MCF 10A (cell line): ENCODE measurements around the gene KCNIP1. TPM values are rescaled to one million over a fixed set of nuclear protein-coding genes. Genes with fewer than 3 reads are reported as not detected.

Source experiments
- BruUV-seq: library from RNA; stranded (reverse); fragments of 400-500 nt; replicated peaks from 2 replicates; lab custom pipeline; 2021; lab: Mats Ljungman, UMichigan
- CTCF ChIA-PET: fragments of 300-600 bp; sonication (Branson Sonifier 250); formaldehyde crosslinking; extraction: SDS; loops from one replicate; lab custom pipeline; 2021; ENCODE audit warnings: antibody characterized with exemption, inconsistent platforms; lab: Yijun Ruan, JAX
- POLR2A ChIA-PET: fragments of 300-600, 350-650 bp; sonication (Branson Sonifier 250); formaldehyde crosslinking; extraction: SDS; loops from one replicate; lab custom pipeline; 2020; ENCODE audit warnings: antibody characterized with exemption, inconsistent platforms; lab: Yijun Ruan, JAX
- DNase-seq: peaks from one replicate; pipeline ENCODE4 v3.0.0-alpha.2; 2018; ENCODE audit not compliant: unreplicated experiment
- H3K27ac Mint-ChIP-seq: one replicate; pipeline ENCODE4 v1.8.0; 2022; ENCODE audit warnings: mild to moderate bottlenecking, low read depth, mixed read lengths; ENCODE audit not compliant: unreplicated experiment
- H3K27me3 Mint-ChIP-seq: one replicate; pipeline ENCODE4 v1.8.0; 2022; ENCODE audit warnings: mixed read lengths; ENCODE audit not compliant: insufficient read depth, unreplicated experiment
- H3K36me3 Mint-ChIP-seq: one replicate; pipeline ENCODE4 v1.8.0; 2022; ENCODE audit warnings: mild to moderate bottlenecking, moderate library complexity, mixed read lengths; ENCODE audit not compliant: insufficient read depth, unreplicated experiment
- H3K4me1 Mint-ChIP-seq: one replicate; pipeline ENCODE4 v1.8.0; 2022; ENCODE audit warnings: mixed read lengths; ENCODE audit not compliant: insufficient read depth, unreplicated experiment
- H3K4me3 Mint-ChIP-seq: one replicate; pipeline ENCODE4 v1.8.0; 2022; ENCODE audit warnings: mild to moderate bottlenecking, moderate library complexity, mixed read lengths; ENCODE audit not compliant: unreplicated experiment
- H3K9me3 Mint-ChIP-seq: one replicate; pipeline ENCODE4 v1.8.0; 2022; ENCODE audit warnings: mixed read lengths; ENCODE audit not compliant: unreplicated experiment
- intact Hi-C: fragments of 100-400 bp; cut with micrococcal nuclease; formaldehyde crosslinking; loops from 2 replicates; pipeline ENCODE4 v1.14.1; 2022
- total RNA-seq: library from RNA; stranded (reverse); gene quantifications from 2 replicates; pipeline ENCODE4 v1.2.3, GENCODE V29; 2022
- TF ChIP-seq, protein P1 (sequence below): fragments of 200-600 bp; IDR thresholded peaks from one replicate; pipeline ENCODE4 v1.8.0; 2022; ENCODE audit warnings: antibody characterized with exemption, mild to moderate bottlenecking; ENCODE audit not compliant: unreplicated experiment

Gene KCNIP1
- total RNA-seq, 1 experiment from 2014 or later: not detected

DNA sequence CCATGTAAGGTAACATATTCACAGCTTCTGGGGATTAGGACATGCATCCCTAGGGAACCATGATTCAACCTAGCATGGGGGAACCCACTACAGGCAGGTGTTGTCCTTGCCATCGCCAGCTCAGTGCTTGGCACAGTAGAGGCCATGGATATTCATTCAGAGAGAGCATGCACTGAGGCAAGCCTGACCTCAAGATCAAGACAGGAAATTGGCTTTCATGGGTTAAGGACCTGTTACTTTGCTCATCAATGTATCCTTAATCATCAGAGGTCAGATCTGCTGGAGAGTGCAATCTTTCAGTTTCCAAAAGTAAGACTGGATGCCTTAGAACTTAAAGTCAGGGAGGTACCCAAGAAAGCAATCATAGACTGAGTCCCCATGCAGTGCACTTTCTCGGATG is 84.0 kb downstream of the KCNIP1 start:
- ChIA-PET CTCF (interaction anchor here (0.6 to 1.5 kb wide), 3 partner anchors 22 to 46 kb away, joined by 3 to 4 read pairs (median 3); no protein-coding TSS in a partner anchor), POLR2A (interaction anchor here (0.6 kb wide), 1 partner anchor 40 kb away, joined by 3 read pairs; no protein-coding TSS in a partner anchor)
- Mint-ChIP-seq H3K9me3 (no peaks in the 10 kb centered on the region), H3K27ac (no peak overlapping the region), H3K4me3 (no peak overlapping the region), H3K27me3 (no peaks in the 10 kb centered on the region), H3K4me1 (no peaks in the 10 kb centered on the region), H3K36me3 (no peaks in the 10 kb centered on the region)
- intact Hi-C loops: no loop called here
- TF ChIP-seq, protein P1, sequence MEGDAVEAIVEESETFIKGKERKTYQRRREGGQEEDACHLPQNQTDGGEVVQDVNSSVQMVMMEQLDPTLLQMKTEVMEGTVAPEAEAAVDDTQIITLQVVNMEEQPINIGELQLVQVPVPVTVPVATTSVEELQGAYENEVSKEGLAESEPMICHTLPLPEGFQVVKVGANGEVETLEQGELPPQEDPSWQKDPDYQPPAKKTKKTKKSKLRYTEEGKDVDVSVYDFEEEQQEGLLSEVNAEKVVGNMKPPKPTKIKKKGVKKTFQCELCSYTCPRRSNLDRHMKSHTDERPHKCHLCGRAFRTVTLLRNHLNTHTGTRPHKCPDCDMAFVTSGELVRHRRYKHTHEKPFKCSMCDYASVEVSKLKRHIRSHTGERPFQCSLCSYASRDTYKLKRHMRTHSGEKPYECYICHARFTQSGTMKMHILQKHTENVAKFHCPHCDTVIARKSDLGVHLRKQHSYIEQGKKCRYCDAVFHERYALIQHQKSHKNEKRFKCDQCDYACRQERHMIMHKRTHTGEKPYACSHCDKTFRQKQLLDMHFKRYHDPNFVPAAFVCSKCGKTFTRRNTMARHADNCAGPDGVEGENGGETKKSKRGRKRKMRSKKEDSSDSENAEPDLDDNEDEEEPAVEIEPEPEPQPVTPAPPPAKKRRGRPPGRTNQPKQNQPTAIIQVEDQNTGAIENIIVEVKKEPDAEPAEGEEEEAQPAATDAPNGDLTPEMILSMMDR: no peak
- BruUV-seq: no TSS peak
- DNase-seq: no peak

DNA sequence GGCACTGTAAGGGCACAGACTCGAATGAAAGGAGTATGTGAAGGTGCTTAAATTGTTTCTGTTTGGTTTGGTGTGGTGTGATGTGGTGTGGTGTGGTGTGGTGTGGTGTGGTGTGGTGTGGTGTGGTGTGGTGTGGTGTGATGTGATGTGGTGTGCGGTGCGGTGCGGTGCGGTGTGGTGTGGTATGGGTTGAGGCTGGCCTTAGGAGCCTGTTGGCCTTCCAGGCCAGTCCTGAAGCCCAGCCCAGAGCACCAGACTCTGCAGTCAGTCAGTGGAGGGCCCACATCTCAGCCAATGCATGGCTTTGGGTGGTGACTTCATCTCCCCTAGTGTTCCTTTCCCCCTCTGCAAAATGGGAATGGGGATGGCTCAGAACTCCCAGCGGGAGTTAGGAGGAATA is 85.8 kb downstream of the KCNIP1 start:
- H3K36me3 Mint-ChIP-seq: no peaks in the 10 kb centered on the region
- ChIA-PET POLR2A (interaction anchor here (1.0 kb wide), 1 partner anchor 25 kb away, joined by 6 read pairs; no protein-coding TSS in a partner anchor), CTCF (no interaction called here)
- TF ChIP-seq, protein P1: no peak
- no peak overlapping the region for H3K4me3 Mint-ChIP-seq
- H3K9me3 Mint-ChIP-seq: no peaks in the 10 kb centered on the region
- no peaks in the 10 kb centered on the region for H3K27me3 Mint-ChIP-seq
- intact Hi-C loops: no loop called here
- H3K4me1 Mint-ChIP-seq: no peaks in the 10 kb centered on the region
- BruUV-seq: no TSS peak
- no peak overlapping the region for H3K27ac Mint-ChIP-seq
- no peak for DNase-seq

DNA sequence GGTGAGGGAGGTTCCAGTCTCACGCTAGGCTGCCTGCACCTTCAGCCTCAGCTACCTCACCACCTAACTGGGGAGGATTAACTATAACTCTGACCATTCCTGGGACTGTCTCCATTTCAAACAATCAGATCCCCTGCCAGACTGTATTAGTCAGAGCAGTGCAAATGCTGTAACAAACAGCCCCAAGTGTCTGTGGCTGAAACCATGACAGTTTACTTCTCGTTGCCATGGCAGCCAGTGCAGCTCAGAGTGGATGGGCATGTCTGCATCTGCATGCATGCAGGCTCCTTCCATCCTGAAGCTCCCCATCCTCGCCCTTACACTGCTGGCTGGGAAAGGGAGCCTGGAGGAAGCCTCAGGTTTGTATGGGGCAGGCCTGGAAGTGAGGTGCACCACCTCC is 86.7 kb downstream of the KCNIP1 start:
- POLR2A ChIA-PET: interaction anchor here (0.6 to 0.9 kb wide), 2 partner anchors 13 to 35 kb away, joined by 3 to 4 read pairs; no protein-coding TSS in a partner anchor
- Mint-ChIP-seq H3K9me3 (no peaks in the 10 kb centered on the region), H3K36me3 (no peaks in the 10 kb centered on the region), H3K27me3 (no peaks in the 10 kb centered on the region), H3K4me1 (no peaks in the 10 kb centered on the region), H3K27ac (no peak overlapping the region), H3K4me3 (no peak overlapping the region)
- no TSS peak for BruUV-seq
- intact Hi-C loops: no loop called here
- DNase-seq: no peak
- CTCF ChIA-PET: interaction anchor here (0.6 to 1.8 kb wide), 5 partner anchors 43 to 973 kb away, joined by 3 to 5 read pairs (median 3); no protein-coding TSS in a partner anchor
- TF ChIP-seq, protein P1: no peak

DNA sequence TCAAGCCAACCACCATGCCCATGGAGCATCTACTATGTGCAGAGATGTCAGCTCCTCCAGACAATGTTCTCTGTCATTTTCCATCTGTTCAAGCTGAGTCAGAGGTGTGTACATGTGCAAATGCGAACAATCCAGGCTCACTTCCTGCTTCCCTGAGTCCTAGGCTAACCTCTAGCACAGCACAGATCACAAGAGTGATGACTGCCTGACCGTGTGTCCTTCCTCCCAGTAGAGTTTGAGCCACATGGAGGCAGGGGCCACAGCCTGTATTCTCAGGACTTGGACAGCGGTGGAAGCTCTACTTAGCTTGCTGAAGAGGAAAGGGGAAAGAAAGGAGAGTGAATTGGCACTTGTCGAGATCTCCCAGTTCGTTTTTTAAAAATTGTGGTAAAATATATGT is 87.2 kb downstream of the KCNIP1 start:
- Mint-ChIP-seq H3K27ac (no peak overlapping the region), H3K27me3 (no peaks in the 10 kb centered on the region), H3K9me3 (no peaks in the 10 kb centered on the region), H3K4me3 (no peak overlapping the region), H3K4me1 (no peaks in the 10 kb centered on the region), H3K36me3 (no peaks in the 10 kb centered on the region)
- BruUV-seq: no TSS peak
- TF ChIP-seq, protein P1: no peak
- POLR2A ChIA-PET: interaction anchor here (0.6 to 0.9 kb wide), 2 partner anchors 13 to 36 kb away, joined by 3 to 4 read pairs; no protein-coding TSS in a partner anchor
- no peak for DNase-seq
- intact Hi-C loops: no loop called here
- CTCF ChIA-PET: interaction anchor here (0.6 to 1.8 kb wide), 8 partner anchors 9 to 973 kb away, joined by 3 to 8 read pairs (median 4); no protein-coding TSS in a partner anchor
